ENCODE data around the gene MCAT.

DNA sequence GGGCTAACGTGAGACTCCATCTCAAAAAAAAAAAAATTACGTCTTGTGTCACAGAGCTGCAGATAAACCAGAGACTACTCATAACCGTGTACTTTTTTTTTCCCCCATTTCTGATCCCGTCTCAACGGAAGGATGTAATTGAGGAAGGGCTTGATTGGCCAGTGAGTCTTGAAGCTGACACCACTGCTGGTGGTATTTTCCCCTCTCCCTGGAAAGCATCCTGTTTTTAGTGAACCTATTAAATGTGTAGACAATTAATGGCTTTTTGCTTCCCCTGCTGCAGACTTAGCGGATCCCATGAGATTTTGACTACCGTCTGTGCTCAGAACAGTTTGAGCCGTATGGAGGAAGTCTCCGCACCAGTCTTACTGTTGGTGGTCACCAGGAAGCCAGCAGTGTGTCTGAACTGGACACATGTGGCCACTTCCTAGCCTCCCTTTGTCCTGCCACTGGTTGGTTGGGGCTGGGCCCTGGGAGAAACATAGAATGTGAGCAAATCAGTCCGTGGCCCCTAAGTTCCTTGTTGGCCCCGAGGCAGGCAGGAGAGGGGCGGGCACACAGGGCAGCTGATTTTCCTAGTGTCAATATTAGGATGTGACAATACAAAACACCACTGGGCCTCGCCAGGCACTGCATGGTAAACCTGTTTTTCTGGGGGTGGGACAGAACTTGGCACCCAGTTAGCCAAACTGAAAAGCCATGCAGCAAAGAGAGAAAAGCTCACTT, 29.5 kb downstream of the MCAT start:
- no peak for TF ChIP-seq EZH2 (IDR thresholded peaks at IDR 0.05; ENCODE audit: low read length)
- TF ChIP-seq, protein P1, sequence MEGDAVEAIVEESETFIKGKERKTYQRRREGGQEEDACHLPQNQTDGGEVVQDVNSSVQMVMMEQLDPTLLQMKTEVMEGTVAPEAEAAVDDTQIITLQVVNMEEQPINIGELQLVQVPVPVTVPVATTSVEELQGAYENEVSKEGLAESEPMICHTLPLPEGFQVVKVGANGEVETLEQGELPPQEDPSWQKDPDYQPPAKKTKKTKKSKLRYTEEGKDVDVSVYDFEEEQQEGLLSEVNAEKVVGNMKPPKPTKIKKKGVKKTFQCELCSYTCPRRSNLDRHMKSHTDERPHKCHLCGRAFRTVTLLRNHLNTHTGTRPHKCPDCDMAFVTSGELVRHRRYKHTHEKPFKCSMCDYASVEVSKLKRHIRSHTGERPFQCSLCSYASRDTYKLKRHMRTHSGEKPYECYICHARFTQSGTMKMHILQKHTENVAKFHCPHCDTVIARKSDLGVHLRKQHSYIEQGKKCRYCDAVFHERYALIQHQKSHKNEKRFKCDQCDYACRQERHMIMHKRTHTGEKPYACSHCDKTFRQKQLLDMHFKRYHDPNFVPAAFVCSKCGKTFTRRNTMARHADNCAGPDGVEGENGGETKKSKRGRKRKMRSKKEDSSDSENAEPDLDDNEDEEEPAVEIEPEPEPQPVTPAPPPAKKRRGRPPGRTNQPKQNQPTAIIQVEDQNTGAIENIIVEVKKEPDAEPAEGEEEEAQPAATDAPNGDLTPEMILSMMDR (optimal IDR thresholded peaks at IDR 0.05 in 1 of 3, IDR thresholded peaks at IDR 0.05 in 1 of 3, conservative IDR thresholded peaks at IDR 0.05 in 1 of 3; ENCODE audit: extremely low read depth in 1 of 3, insufficient read depth in 2 of 3, low read length in 3 of 3): no peak
